ENCODE measurements around the gene LTBP1.

LTBP1 gene
- long read RNA-seq: 0 reads

DNA sequence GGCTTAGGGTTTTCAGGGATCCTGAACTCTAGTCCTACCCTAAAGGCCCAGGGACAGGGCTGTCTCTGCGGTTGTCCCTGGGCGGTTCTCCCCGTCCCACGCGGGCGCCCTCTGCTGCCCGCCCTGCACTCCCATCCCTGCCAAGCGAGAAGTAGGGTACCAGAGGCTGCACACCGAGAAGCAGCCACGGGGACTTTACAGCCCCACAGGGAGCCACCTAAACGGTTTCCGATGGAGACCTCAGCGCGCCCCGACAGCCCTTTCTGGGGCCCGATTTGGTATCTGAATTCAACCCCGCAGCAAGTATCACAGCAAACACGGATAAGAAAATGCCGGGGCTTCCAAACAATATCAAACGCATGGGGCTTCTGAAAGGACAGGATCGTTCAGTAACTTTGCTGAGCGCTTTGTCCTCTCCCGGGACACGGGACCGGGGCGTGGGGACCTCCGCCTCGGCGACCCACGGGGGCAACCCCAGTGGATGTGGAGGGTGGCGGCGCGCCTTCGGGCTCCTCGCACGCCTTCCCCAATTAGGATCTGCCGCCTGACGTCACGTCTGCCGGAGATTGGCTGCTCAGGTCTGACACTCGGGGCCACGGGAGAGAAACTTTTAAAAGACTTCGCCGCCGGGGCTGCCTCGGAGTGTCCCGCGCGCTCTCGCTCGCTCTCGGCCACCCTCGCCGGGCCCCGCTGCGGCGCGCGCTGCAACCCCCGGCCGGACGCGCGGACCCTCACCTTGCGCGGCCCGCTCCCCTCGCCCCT is at the start of gene LTBP1:
Gene LTBP1 (plus strand): TSS at position 640 of the 762 bp plus-strand sequence. CDS start 372 bp downstream, outside the sequence.
- no peak for TF ChIP-seq GABPA (IDR thresholded peaks at IDR 0.05; ENCODE audit: low read depth)
- TF ChIP-seq, protein P1, sequence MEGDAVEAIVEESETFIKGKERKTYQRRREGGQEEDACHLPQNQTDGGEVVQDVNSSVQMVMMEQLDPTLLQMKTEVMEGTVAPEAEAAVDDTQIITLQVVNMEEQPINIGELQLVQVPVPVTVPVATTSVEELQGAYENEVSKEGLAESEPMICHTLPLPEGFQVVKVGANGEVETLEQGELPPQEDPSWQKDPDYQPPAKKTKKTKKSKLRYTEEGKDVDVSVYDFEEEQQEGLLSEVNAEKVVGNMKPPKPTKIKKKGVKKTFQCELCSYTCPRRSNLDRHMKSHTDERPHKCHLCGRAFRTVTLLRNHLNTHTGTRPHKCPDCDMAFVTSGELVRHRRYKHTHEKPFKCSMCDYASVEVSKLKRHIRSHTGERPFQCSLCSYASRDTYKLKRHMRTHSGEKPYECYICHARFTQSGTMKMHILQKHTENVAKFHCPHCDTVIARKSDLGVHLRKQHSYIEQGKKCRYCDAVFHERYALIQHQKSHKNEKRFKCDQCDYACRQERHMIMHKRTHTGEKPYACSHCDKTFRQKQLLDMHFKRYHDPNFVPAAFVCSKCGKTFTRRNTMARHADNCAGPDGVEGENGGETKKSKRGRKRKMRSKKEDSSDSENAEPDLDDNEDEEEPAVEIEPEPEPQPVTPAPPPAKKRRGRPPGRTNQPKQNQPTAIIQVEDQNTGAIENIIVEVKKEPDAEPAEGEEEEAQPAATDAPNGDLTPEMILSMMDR (IDR thresholded peaks at IDR 0.05; ENCODE audit: insufficient read depth, low read length): peak; percentile 62
- TF ChIP-seq REST (IDR thresholded peaks at IDR 0.05; ENCODE audit: insufficient replicate concordance, low read depth): no peak
- no peak for TF ChIP-seq POLR2AphosphoS5 (IDR thresholded peaks at IDR 0.05; ENCODE audit: low read depth)
- DNase-seq (ENCODE audit: low read depth in 1 of 2, low spot score in 1 of 2): peak; percentile 23 to 62
- H3K27ac ChIP-seq (replicated peaks): no peak within 1 kb of the TSS

DNA sequence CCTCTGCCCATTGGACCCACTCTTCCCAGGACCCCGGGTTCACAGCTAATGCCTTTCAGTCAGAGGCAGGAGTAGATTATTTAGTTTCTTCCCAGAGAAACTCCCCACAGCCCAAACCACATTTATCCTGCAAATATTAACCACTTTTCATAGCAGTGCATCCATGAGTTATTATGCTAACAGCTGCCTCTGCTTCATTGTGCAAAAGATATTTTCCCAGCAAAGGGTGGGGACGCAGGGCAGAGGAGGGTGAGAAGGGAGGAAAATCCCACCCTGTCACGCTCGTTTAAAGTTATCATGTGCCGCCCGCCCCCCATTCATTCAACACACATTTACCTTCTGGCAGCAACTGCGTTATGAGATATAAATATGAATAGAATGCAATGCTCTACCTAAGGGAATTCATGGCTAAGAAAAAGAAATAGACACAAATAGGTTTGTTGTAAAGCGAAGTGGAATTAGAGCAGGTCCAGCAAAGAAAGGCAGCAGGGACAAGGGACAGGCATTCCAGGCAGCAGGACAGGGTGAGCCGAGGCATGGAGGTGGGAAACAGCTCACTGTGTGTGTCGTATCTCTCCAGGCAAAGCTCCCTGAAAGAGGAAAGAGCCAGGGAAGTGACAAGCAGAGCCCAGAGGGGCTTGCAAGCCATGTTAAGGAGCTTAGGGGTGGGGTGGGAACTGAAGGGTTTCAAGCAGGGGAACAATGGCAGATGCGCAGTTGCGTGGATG is 46.3 kb upstream of the LTBP1 start:
- no peak for DNase-seq (ENCODE audit: low read depth in 1 of 2, low spot score in 1 of 2)
- H3K27me3 ChIP-seq (ENCODE audit: insufficient read depth, poor library complexity, severe bottlenecking): peaks cover 2% of the 10 kb centered on the region
- no peak overlapping the region for H3K4me3 ChIP-seq (replicated peaks; ENCODE audit: insufficient read depth, low read length)
- H3K27ac ChIP-seq (replicated peaks): no peak overlapping the region
- no peak for TF ChIP-seq POLR2AphosphoS5 (IDR thresholded peaks at IDR 0.05; ENCODE audit: low read depth)
- TF ChIP-seq REST (IDR thresholded peaks at IDR 0.05; ENCODE audit: insufficient replicate concordance, low read depth): no peak
- TF ChIP-seq GABPA (IDR thresholded peaks at IDR 0.05; ENCODE audit: low read depth): no peak
- TF ChIP-seq, protein P1 (IDR thresholded peaks at IDR 0.05; ENCODE audit: insufficient read depth, low read length): no peak
- no peak for TF ChIP-seq SPI1 (IDR thresholded peaks at IDR 0.05; ENCODE audit: borderline replicate concordance, low read depth)

More for the DNA sequence above, at the start of gene LTBP1:
- Histone ChIP-seq H3K27me3 (ENCODE audit: insufficient read depth, poor library complexity, severe bottlenecking) (peaks cover 13% of the 10 kb centered on the region), H3K4me3 (replicated peaks; ENCODE audit: insufficient read depth, low read length) (peak within 1 kb of the TSS; percentile 55)

DNA sequence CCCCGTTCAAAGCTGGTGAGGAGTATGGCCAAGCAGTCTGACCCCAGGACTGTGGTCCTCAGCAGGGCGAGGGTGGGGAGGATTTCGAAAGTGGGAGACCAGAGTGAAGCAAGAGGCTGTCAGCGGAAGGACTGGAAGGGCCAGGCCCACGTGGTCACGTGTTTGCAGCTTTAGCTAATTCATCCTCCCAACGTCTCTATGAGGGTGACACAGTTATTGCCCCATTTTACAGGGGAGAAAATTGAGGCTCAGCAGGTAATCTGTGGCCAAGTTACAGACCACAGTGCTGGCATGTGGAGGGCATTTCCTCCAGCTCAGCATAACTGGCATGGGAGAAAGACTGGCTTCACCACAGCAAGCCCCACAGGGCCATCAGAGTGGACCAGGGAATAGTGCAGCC is 45.4 kb upstream of the LTBP1 start:
- no peak for TF ChIP-seq GABPA (IDR thresholded peaks at IDR 0.05; ENCODE audit: low read depth)
- TF ChIP-seq SPI1 (IDR thresholded peaks at IDR 0.05; ENCODE audit: borderline replicate concordance, low read depth): no peak
- TF ChIP-seq POLR2AphosphoS5 (IDR thresholded peaks at IDR 0.05; ENCODE audit: low read depth): no peak
- no peak for TF ChIP-seq REST (IDR thresholded peaks at IDR 0.05; ENCODE audit: insufficient replicate concordance, low read depth)
- TF ChIP-seq, protein P1 (IDR thresholded peaks at IDR 0.05; ENCODE audit: insufficient read depth, low read length): no peak
- Histone ChIP-seq H3K27me3 (ENCODE audit: insufficient read depth, poor library complexity, severe bottlenecking) (peaks cover 2% of the 10 kb centered on the region), H3K4me3 (replicated peaks; ENCODE audit: insufficient read depth, low read length) (no peak overlapping the region), H3K27ac (replicated peaks) (no peak overlapping the region)
- peak; percentile 2 to 5 for DNase-seq (ENCODE audit: low read depth in 1 of 2, low spot score in 1 of 2)

Measured in HL-60 (cell line).